GM19099 (cell line): ENCODE results near the gene ARHGAP23.

ENCODE experiments used
- POLR2A ChIP-seq: IDR thresholded peaks from 3 replicates; pipeline ENCODE4 v1.6.1; 2011; ENCODE audit warnings: low read depth; ENCODE audit not compliant: insufficient read length; ENCODE audit errors: extremely low read depth

ARHGAP23 gene, protein sequence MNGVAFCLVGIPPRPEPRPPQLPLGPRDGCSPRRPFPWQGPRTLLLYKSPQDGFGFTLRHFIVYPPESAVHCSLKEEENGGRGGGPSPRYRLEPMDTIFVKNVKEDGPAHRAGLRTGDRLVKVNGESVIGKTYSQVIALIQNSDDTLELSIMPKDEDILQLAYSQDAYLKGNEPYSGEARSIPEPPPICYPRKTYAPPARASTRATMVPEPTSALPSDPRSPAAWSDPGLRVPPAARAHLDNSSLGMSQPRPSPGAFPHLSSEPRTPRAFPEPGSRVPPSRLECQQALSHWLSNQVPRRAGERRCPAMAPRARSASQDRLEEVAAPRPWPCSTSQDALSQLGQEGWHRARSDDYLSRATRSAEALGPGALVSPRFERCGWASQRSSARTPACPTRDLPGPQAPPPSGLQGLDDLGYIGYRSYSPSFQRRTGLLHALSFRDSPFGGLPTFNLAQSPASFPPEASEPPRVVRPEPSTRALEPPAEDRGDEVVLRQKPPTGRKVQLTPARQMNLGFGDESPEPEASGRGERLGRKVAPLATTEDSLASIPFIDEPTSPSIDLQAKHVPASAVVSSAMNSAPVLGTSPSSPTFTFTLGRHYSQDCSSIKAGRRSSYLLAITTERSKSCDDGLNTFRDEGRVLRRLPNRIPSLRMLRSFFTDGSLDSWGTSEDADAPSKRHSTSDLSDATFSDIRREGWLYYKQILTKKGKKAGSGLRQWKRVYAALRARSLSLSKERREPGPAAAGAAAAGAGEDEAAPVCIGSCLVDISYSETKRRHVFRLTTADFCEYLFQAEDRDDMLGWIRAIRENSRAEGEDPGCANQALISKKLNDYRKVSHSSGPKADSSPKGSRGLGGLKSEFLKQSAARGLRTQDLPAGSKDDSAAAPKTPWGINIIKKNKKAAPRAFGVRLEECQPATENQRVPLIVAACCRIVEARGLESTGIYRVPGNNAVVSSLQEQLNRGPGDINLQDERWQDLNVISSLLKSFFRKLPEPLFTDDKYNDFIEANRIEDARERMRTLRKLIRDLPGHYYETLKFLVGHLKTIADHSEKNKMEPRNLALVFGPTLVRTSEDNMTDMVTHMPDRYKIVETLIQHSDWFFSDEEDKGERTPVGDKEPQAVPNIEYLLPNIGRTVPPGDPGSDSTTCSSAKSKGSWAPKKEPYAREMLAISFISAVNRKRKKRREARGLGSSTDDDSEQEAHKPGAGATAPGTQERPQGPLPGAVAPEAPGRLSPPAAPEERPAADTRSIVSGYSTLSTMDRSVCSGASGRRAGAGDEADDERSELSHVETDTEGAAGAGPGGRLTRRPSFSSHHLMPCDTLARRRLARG (N-terminal part only)

DNA sequence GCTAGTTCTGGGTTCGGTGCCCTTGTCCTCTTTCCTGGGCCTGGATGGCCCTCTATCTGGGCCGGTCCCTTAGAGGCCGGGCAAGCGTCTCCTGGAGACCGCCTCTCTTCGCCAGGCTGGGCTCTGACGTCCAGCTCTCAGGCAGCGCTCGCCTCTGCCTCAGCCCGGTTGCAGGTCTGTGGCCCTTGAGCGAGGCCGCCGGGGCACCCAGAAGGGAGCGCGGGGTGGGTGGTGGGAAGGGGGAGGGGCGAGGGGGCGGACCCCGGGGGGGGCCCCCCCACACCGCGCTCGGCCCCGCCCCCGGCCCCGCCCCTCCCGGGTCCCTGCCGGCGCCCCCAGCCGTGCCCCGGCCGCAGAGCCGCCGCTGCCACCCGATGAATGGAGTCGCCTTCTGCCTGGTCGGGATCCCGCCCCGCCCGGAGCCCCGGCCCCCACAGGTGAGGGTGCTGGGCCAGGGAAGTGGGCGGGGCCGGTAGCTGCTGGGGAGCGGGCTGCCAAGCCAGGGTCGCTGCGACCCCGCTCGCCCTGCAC is at the start of gene ARHGAP23:
Gene ARHGAP23, plus strand, starts transcription at position 353 of the 531 bp plus-strand sequence. Its CDS starts 22 bp downstream, at position 375.
- no peak for TF ChIP-seq POLR2A

DNA sequence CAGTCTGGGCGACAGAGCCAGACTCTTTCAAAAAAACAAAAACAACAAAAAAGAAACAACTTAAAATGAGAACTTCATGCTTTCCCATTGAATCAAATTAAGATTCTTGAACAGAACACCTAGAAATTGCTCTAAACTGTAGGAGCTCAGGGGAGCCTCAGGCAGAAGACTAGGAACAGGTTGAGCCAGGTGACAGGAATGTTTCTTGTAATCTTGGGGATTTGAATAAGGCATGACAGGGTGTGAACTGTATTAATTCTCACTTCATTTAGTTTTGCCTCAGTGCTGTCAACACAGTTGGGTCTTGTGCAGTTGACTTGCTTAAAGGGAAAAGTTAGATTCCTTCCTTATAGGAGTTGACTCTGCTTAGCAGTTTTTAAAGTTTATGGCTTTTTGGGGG is 48.8 kb upstream of the ARHGAP23 start:
- no peak for TF ChIP-seq POLR2A

GRCh38 chr17:38395090-38395489 is 33.2 kb upstream of the ARHGAP23 start:
- TF ChIP-seq POLR2A: no peak

GRCh38 chr17:38397227-38397626 is 31.0 kb upstream of the ARHGAP23 start:
- no peak for TF ChIP-seq POLR2A

- TF ChIP-seq POLR2A: no peak
Observed at GRCh38 chr17:38400286-38400685, 28.0 kb upstream of the ARHGAP23 start.

DNA sequence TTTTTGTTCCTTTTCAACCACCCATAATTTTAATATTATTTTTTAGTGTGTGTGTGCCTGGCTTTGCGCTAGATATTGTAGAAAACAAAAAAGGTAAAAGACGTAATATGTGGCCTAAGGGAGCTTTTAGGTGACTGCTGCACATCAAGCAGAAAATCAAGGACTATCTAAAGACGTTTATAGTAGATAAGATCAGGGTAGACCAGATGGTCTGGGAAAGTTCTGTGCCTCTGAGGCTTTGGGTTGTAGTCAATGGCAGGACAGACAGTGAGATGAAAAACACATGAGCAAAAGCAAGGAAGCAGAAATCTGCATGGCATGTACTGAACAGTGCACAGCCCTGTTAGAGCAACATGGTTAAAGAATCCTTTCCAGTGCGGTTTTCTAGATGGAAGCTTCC is 26.8 kb upstream of the ARHGAP23 start:
- TF ChIP-seq POLR2A: no peak

GRCh38 chr17:38402897-38403296 is 25.4 kb upstream of the ARHGAP23 start:
- no peak for TF ChIP-seq POLR2A

DNA sequence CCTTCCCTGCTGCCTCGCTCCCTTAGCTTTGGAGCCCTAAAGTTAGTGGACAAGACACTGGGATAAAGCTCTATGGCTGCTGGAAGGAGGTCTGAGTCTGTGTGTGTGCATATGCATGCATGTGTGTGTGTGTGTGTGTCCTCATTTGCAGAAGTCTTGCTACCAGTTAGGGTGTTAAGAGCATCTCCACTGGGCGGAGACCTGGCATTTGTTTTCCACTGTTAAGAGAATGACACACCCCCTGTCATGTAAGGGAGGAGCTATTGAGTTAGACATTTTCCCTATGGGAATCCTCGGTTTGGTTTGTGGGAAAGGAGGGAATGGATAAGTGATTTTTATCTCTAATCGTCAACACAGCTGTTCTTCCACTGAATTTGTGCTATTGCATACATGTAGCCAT is 24.8 kb upstream of the ARHGAP23 start:
- TF ChIP-seq POLR2A: no peak

DNA sequence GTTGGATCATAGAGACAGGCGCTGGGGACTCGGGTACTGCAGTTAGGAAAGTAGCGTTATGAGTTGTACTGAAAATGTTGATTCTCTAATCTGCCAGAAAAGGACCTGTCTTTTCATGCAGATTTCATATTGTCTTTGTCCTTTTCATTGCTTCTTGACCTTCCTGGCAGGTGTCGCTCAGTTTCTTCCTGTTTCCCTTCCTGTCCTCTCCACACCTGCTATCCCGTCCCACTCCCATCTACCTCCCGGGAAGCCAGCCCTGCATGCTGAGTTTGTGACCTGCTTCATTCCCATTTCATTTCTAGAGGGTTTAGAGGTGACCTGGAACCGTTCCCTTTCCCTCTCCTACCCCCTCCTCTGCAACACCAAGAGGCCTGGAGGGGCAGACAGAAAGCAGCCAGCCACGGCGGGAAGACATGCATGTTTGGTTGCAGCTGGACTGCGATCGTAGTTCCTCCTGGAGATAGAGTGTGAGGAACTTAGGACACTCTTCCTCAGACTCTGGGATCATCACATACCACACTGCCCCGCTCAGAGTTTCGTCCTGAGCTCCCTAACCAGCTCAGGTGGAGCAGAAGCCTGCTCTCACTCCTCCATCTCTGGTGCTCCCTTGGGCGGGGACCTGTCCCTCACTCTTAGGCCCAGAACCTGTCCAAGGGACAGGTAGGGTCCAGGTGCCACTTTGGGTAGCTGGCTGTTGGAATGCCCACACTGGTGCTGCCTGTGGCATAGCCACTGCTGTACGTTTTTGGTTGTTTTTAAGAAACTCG is 23.9 kb upstream of the ARHGAP23 start:
- no peak for TF ChIP-seq POLR2A

GRCh38 chr17:38405654-38406053 is 22.6 kb upstream of the ARHGAP23 start:
- TF ChIP-seq POLR2A: no peak

DNA sequence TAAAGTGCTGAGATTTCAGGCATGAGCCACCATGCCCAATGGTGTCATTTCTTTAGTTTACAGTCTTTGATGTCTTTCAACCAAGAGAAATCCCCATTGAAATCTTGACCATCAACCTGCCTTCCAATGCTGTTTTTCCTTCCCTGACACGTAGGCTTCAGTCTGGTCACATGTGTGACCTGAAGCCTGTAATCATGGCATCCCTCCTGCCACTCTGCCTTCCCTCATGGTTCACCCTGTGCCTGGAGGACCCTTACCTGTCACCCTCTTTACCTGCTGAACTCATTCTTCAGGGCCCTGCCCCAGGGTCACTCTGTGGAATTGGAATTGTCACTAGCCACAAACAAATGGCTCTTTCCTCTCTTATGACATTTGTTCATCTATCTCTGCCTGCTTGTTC is 18.1 kb upstream of the ARHGAP23 start:
- TF ChIP-seq POLR2A: no peak

GRCh38 chr17:38415250-38416194 is 12.7 kb upstream of the ARHGAP23 start:
- TF ChIP-seq POLR2A: no peak

DNA sequence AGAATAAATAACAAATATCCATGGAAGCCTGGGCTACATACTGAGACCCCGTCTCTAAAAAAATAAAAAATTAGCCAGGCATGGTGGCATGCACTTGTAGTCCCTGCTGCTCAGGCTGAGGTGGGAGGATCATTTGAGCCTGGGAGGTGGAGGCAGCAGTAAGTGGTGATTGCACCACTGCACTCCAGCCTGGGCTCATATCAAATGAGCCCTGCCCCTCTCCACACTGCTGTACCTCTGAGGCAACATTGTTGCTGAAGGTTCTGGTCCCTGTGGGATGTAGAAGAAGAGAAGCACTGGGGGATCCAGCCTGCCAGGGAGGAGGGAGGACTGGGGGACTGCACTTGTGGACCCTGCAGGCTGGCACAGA is 11.4 kb upstream of the ARHGAP23 start:
- no peak for TF ChIP-seq POLR2A
